NCI-H1694 treated with DMSO at 0.1 percent for 48 hours (cell line): ENCODE data around the gene SSH2.
"Not testable (repeated sequence)": the region's sequence is repeated elsewhere in the genome, so short reads cannot be mapped to it uniquely, and the experiment has no call there.

Source experiments
- DNase-seq: peaks from one replicate; lab custom pipeline; 2025; lab: John Stamatoyannopoulos, UW

Gene SSH2

DNA sequence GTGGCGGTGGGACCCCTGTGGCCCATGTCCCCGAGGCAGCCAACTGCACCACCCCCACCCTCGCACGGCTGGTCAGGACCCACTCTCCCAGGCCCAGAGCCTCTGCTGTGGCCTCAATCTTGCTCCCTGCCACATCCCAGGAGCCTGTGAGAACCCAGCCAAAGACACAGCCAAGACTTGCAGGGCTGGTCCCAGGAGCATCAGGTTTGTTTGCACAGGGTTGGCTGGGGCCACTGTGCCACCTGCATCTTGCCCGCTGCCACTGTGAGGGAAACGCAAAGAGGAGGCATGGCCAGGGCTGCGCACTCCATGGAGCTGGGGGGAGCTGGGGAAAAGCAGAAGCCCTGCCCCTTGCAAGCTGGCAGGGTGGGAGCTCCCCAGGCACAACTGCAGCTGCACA, 92.5 kb downstream of the SSH2 start:
- DNase-seq: no peak

DNA sequence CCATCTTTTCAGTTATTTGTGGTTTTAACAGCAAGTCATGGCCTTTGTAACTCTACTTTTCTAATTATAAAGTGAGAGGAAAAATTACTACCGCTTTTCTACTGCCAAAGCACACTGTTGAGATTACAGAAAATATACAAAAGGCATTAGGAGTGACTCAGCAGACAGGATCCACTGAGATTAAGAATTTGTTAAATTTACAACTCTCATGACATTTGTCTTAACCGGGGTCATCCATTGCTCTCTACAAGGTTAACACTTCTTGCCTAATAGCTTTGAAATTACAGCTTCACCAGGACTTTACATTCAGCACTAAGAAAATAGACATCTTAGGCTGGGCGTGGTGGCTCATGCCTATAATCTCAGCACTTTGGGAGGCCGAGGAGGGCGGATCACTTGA, 93.4 kb downstream of the SSH2 start:
- no peak for DNase-seq

DNA sequence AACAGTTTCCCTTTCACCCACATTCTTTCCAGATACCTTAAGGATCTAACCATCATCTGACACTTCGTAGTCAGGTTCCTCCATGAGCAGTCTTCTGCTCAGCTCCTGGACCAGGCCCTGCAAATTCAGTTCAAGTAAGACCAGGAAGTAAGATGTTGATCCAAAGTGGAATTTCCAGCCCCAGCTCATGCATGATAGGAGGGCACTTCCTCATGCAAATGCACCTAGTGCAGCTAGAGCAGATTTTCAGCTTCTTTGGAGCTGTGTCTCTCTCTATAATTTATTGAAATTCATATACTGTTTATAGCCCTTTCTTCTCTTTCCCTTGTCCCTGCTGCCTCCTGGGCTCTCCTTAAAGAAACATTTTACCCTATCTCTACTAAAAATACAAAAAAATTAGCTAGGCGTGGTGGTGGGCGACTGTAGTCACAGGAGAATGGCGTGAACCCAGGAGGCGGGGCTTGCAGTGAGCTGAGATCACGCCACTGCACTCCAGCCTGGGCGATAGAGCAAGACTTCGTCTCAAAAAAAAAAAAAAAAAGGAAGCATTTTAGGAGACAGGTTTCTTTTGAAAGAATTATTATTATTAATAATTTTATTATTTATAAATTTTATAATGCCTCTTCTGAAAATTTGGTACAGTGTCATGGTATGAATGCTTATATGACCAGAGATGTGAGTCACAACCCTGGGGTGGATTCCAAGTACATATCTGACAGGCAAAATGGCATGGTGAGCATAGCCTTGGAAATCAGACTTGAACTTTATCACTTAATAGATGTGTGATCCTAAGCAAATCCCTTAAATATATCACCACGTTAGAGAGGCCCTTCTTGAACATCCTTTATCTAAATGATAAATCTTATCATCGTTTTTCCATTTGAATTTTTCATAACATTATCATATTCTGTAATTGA, 94.3 kb downstream of the SSH2 start:
- DNase-seq: no peak

DNA sequence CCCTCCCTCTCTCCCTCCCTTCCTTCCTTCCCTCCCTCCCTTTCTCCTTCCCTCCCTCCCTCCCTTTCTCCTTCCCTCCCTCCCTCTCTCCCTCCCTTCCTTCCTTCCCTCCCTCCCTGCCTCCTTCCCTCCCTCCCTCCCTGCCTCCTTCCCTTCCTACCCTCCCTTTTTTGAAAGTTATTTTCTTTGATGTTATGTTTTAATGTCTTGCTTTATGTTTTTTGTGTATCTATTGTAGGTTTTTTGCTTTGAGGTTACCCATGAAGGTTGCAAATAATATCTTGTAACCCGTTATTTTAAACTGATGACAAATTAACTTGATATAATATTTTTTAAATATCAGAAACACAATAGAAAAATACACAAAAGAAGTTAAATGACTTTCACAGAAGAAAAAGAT, 96.2 kb downstream of the SSH2 start:
- DNase-seq: no peak

DNA sequence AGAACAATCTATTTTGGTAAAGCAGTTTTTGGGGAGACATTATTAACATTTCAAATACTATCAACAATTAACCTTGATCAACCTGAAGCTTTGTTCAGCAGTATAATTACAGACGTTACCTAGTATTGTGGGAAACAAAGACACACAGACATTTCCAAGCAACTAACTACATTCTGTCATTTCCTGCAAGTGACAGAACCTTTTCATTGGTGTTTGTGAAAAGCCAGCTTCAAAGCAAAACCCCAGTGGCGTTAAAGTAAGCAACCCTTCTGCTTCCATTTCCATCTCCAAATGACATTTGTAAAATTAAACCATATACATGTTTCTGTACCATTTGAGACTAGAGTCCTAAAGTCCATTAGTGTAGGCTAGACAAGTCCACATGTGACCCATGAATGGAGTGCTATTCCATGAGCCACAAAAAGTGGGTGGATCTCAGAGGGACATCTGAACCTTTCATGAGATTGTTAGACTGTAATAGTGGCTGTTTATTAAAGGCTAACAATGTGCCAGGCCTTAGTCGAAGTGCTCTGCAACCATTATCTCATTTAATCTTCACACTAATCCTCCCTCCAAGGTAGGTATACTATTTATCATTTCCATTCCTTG, 101.2 kb downstream of the SSH2 start:
- no peak for DNase-seq

DNA sequence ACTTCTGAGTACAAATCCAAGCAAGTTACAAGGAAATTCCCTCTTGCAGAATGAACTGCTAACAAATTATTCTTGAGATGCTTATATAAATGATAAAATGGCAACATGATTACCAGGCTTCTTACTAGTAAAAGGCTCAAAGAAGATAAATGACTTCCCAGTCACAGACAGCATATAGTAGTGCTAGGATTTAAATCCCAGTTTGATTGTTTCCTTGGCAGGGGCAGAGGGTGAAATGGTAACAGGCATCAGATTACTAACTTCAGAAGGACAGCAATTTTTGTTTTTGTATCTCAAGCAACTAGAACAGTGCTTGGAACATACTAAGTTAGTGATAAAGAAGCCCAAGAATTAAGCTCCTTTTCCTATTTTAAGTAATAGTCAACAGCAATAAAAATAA, 102.8 kb downstream of the SSH2 start:
- DNase-seq: no peak

DNA sequence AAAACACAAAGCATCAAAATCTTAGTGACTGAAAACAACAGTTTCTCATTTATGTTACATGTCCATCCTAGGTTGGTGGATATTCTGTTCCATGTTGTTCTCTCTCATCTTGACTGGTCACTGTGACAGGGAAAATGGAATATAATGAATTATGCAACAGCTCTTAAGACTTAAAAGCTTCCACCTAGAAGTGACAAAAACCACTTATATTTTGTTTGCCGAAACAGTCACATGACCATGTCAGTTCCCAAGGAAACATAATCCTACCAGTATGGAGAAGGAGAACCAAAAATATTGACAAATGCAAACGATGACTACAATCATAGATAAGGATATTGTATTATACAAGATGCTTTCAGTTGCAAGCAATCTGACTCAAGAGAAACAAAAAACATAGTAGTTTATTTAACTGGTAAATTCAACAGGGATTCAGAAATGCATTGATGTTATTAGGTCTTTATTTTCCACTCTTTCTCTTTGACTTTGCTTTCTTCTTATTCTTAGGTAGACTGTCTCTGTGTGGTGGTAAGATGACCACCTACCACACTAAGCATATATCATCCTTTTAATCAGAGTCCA, 103.8 kb downstream of the SSH2 start:
- DNase-seq: no peak

DNA sequence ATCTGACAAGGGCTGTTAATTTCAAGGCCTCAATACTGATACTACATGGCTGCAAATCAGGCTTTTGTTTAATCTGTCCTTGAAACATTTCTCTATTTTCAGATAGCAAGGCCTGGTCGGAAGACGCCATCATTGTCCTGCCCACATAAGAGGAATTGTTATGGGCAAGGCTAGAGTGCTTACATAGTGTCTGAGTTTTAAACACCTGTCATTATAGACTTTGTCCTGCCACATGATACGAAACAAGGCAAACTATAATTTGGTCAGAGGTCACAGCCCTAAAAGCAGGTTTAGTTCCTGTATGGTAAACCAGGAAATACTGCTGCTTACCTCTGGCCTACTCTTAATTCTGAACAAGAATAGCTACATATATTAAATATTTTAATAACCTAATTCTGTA, 104.4 kb downstream of the SSH2 start:
- no peak for DNase-seq

DNA sequence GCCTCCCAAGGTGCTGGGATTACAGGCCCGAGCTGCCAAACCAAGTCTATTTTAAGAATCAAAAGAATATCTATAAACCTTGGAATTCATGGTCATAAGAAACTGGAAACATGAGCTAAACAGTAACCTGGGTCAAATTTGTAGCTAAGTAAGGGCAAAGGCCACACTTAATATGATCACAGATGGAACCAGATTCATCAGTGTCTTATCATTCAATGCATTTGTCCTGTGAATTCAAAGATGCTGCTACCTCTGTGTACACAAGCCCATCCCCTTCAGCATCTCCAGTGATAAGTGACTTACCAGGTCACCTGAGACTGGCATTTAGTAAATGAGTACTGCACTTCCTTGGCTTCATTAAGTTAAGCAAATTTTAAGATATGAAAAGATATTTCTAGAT, 108.1 kb downstream of the SSH2 start:
- no peak for DNase-seq

DNA sequence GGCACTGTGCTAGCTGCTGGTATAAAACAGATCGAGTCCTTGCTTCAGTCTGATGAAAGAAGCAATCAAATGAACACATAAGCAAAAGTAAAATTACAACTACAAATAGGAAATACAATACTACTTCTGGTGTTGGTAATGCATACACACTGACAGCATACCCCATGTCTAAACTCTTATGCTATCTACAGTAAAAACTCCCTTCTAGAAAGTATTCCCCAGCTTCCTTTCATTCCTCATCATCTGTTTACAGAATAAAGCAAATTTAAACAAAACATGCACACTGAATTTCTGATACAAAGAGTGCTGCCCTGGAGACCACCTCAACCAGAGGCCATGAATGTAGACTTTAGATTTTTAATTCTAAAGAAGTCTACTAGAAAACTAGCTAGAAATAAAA, 109.6 kb downstream of the SSH2 start:
- no peak for DNase-seq

DNA sequence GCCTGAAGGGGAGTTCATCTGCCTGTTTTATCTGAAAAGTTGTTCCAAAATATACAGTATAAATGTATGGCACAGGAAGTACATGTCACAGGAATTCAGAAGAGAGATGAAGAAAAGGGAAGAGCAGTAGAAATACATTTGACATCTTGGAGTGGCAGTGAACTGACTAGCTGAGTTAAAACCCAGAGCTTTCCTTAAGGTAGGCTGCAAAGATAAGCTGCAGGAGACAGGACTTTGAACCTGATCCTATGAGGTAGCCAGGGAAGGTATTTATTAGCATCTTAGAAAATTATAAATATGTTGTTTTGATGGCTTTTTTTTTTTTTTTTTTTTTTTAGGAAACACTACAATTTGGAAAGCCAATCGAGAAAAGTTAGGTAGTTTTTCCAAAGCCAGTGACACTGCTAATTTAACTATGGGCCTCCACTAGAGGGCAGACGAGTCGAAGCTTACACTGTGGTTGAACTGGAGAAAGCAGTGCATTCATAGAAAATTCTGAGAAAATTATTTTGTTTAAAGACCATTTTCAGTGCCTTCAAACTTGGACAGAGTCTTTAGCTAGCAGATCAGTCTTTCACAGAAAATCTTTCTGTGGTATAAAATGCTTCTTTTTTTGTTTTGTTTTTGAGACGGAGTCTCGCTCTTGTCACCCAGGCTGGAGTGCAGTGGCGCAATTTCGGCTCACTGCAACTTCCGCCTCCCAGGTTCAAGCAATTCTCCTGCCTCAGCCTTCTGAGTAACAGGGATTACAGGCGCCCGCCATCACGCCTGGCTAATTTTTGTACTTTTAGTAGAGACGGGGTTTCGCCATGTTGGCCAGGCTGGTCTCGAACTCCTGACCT, 122.3 kb downstream of the SSH2 start:
- DNase-seq: peak; percentile 68

DNA sequence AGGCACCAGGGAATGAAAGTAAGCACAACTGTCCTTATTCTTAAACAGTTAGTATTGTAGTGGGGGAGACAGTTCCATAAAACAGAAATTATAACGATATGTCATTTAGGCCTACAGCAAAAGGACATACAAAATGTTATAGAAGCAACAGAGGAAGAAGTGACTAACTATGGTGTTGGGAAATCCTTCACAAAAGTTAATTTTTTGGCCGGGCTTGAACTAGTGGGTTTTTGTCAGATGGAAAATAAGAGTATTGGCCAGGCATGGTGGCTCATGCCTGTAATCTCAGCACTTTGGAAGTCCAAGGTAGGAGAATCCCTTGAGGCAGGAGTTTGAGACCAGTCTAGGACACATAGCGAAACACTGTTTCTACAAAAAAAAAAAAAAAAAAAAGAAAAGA, 127.8 kb downstream of the SSH2 start:
- no peak for DNase-seq

DNA sequence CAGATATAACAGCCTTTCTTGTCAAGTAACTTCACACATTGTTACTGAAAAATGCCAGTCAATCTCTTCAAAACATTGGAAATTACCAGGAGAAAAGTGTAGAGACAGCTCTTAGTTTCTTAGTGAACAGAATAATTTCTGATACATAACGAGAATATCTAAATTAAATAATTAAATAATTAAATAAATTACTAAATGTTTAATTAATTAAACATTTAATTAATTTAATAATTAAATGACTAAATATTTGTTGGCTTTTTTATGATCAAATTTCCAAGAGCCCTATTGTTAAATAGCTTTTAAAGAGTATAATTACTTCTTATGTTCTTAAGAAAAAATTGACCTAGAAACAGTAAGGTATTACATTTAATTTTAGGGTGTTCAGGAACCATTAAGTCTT, 129.6 kb downstream of the SSH2 start:
- no peak for DNase-seq

DNA sequence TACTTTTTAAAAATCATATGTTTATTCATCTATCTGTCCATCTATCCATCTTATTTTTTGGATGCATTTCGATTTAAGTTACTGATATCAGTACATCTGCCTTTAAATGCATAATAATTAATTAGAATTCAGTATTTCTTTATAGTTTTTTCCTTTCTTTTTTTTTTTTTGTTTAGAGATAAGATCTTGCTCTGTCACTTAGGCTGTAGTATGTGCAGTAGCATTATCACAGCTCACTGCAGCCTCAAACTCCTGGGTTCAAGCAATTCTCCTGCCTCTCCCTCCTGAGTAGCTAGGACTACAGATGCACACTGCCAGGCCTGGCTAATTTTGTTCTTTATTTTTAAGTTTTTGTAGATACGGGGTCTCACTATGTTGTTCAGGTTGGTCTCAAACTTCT, 133.4 kb downstream of the SSH2 start:
- DNase-seq: no peak

DNA sequence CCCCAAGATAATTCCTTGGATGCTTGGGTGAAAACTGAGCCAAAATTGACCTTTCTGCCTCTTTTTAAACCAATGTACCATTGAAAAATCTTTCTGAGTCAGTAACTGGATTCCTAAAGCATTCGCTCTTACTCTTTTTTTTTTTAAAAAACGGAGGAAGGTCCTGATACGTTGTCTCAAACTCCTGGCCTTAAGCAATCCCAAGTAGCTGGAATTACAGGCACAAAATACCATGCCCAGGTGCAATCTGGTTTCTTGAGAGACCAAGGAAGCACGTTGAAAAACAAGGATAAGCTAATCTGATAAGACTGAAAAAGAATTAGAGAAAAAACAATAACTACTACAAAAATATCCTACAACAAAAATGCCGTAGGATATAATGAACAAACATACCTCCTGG, 136.5 kb downstream of the SSH2 start:
- DNase-seq: no peak

DNA sequence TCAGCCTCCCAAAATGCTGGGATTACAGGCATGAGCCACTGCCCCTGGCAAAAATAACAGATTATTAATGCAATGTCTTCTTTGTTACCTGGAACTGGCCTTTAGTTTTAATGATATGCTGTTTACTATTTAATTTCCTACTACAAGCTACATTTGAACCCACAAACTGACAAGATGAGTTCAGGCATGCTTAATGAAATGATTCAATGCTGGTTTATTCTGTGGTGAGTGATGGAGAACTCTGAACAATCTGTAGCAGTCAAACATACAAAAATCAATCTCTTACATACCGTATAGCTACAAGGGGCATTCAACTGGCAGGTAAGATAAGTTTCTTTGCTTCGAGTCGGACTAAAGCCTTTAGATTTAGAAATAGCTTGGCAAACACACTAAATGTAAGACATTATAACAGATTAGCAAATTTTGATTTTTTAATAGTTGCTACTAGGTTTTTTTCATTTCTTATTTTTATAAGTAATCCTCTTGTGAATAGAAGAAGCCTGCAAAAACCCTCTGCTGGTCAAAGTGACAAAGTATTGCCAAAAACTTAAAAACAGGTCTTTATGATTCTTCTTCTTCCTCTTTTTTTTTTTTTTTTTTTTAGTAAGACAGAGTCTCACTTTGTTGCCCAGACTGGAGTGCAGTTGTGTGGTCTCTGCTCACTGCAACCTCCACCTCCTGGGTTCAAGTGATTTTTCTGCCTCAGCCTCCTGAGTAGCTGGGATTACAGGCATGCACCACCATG, 138.5 kb downstream of the SSH2 start:
- DNase-seq: no peak

DNA sequence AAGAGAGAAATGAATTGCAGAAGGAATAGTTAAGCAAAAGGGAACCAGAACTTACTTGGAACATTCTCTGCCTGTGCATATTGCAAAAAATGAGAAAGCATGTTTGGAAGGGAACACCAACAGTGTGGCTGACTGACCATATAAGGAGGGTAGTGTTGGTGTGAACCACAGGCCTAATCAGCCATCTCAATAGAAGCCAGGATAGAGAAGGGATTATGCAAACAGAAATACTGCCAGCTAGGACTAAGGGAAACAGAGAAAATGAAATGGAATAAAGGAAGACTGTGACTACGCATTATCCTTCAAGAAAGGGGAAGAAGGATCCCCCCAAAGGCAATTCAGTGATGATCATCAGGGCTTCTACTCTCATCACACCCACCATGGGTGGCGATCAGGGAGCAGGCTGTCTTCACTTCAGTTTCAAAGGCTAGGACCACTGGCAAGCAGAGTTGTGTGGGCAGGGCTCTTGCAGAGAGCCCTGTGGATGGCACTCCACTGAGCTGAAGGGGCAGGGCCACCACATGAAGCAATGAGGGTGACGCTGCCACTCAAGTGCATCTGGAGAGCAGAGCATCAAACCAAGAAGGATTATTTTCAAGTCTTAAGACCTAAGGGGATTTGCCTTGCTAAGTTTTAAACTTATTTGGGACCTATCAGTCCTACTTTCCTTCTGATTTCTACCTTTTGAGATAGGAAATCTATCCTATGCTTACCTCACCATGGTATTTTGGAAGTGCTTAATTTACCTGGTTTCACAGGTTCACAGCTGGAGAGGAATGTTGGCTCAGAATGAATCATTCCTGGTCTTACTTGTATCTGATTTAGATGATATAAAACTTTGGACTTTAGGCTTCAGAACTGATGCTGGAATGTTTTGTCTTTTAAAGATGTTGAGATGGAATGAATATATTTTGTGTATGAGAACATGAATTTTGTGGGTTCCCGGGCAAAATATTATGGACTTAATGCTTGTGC, 140.5 kb downstream of the SSH2 start:
- no peak for DNase-seq

DNA sequence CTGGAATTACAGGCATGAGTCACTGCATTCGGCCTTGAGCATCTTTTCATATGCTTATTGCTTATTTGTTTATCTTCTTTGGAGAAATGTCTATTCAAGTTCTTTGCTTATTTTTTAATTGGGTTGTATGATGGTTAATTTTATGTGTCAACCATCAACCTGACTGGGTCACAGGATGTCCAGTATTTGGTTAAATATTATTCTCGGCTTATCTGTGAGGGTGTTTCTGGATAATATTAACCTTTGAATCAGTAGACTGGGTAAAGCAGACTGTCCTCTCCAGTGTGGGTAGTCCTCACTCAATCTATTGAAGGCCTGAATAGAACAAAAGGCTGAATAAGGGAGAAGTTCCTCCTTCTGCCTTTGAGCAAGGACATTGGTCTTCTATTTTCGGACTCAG, 142.0 kb downstream of the SSH2 start:
- no peak for DNase-seq

DNA sequence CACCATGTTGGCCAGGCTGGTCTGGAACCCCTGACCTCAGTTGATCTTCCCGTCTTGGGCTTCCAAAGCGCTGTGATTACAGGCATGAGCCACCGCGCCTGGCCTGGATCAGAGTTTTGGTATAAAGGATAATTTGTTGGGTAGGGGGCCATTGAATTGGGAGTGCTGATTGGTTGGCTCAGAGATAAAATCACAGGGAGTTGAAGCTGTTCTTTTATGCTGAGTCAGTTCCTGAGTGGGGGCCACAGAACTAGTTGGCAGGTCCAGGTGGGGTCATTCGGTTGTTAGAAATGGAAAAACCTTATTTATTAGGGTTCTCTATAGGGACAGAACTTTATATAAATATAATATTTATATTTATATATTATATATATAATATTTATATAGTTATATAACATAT, 147.1 kb downstream of the SSH2 start:
- DNase-seq: no peak

DNA sequence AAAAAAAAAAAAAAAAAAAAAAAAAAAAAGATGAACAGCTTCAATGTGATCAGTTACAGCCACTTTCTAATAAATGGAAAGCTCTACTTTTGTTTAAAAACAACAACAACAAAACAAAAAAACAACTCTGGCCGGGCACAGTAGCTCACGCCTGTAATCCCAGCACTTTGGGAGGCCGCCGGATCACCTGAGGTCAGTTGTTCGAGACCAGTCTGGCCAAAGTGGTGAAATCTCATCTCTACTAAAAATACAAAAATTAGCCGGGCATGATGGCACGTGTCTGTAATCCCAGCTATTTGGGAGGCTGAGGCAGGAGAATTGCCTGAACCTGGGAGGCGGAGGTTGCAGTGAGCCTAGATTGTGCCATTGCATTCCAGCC, 150.2 kb downstream of the SSH2 start:
- DNase-seq: not testable (repeated sequence)
